Keratinocyte (primary cell): ENCODE measurements around the gene HCN2. TPM values are rescaled to one million over a fixed set of nuclear protein-coding genes. Genes with fewer than 3 reads are reported as not detected.

Experiments
- DNase-seq: peaks from one replicate; pipeline ENCODE4 v3.0.0-alpha.2; 2011; ENCODE audit warnings: low read depth, missing footprints, low spot score
- FAIRE-seq: peaks from 2 replicates; lab custom pipeline; 2011; peaks lifted over from hg19 to GRCh38; lab: Jason Lieb, UNC
- H2AFZ ChIP-seq: 2 replicates; pipeline ENCODE4 v1.6.0; 2012; ENCODE audit warnings: low read length, control low read depth, inconsistent platforms; ENCODE audit not compliant: control insufficient read depth
- H3K27ac ChIP-seq: 2 replicates; pipeline ENCODE4 v1.5.1; 2011; ENCODE audit warnings: low read length; ENCODE audit not compliant: control insufficient read depth, insufficient read depth
- H3K27me3 ChIP-seq: 3 replicates; pipeline ENCODE4 v1.6.0; 2011; ENCODE audit warnings: low read length; ENCODE audit not compliant: control insufficient read depth, insufficient read depth; ENCODE audit errors: extremely low read depth
- H3K36me3 ChIP-seq, 2 experiments: 2 replicates in 1 of 2; 3 replicates in 1 of 2; pipeline ENCODE4 v1.5.1; 2011; ENCODE audit warnings: low read length in 2 of 2, mild to moderate bottlenecking in 1 of 2; ENCODE audit not compliant: control insufficient read depth in 2 of 2, insufficient read depth in 2 of 2; ENCODE audit errors: extremely low read depth in 1 of 2
- H3K4me1 ChIP-seq: 3 replicates; pipeline ENCODE4 v1.5.1; 2011; ENCODE audit warnings: low read length; ENCODE audit not compliant: control insufficient read depth, insufficient read depth; ENCODE audit errors: extremely low read depth
- H3K4me2 ChIP-seq: 3 replicates; pipeline ENCODE4 v1.6.0; 2011; ENCODE audit warnings: low read depth, low read length; ENCODE audit not compliant: control insufficient read depth, insufficient read depth; ENCODE audit errors: extremely low read depth
- H3K4me3 ChIP-seq, 3 experiments: fragments of 200-600 bp in 1 of 3; sonication (generic) in 1 of 3; 2 replicates in 2 of 3; 3 replicates in 1 of 3; pipeline ENCODE4 v1.5.1; 2011 to 2016; ENCODE audit warnings: low read length in 3 of 3, mild to moderate bottlenecking in 3 of 3, control low read depth in 2 of 3, inconsistent platforms in 1 of 3, low read depth in 1 of 3, mixed read lengths in 1 of 3, mixed run types in 1 of 3, moderate library complexity in 1 of 3; ENCODE audit not compliant: control insufficient read depth in 2 of 3, insufficient read depth in 2 of 3; ENCODE audit errors: extremely low read depth in 1 of 3
- H3K79me2 ChIP-seq: 2 replicates; pipeline ENCODE4 v1.6.0; 2012; ENCODE audit warnings: low read length; ENCODE audit not compliant: control insufficient read depth, insufficient read depth
- H3K9ac ChIP-seq: 3 replicates; pipeline ENCODE4 v1.6.0; 2011; ENCODE audit warnings: low read length; ENCODE audit not compliant: control insufficient read depth, insufficient read depth; ENCODE audit errors: extremely low read depth
- H3K9me1 ChIP-seq: 3 replicates; pipeline ENCODE4 v1.6.0; 2011; ENCODE audit warnings: low read length; ENCODE audit not compliant: control insufficient read depth, insufficient read depth; ENCODE audit errors: extremely low read depth
- H3K9me3 ChIP-seq: 2 replicates; pipeline ENCODE4 v1.5.1; 2012; ENCODE audit warnings: low read depth, low read length; ENCODE audit not compliant: control insufficient read depth
- H4K20me1 ChIP-seq: 3 replicates; pipeline ENCODE4 v1.6.0; 2011; ENCODE audit warnings: low read length; ENCODE audit not compliant: control insufficient read depth, insufficient read depth; ENCODE audit errors: extremely low read depth
- CTCF ChIP-seq, 3 experiments: IDR thresholded peaks in 1 of 3; conservative IDR thresholded peaks in 1 of 3; optimal IDR thresholded peaks in 1 of 3; 2 replicates in 2 of 3; 3 replicates in 1 of 3; pipeline versions ENCODE3 to v1.5.1; 2011; ENCODE audit warnings: low read length in 3 of 3, mild to moderate bottlenecking in 3 of 3, moderate library complexity in 2 of 3, control low read depth in 1 of 3, inconsistent platforms in 1 of 3; ENCODE audit not compliant: insufficient read depth in 2 of 3; ENCODE audit errors: extremely low read depth in 1 of 3
- EZH2 ChIP-seq: IDR thresholded peaks from one replicate; pipeline ENCODE4 v1.6.1; 2012; ENCODE audit warnings: inconsistent platforms, mild to moderate bottlenecking, low read length, moderate library complexity
- dilution Hi-C: fragments of 300-500 bp; cut with MboI; formaldehyde crosslinking; loops from one replicate; pipeline ENCODE4 v1.7.0; 2020; ENCODE audit warnings: low sequenced_read_pairs; ENCODE audit not compliant: extremely low pct_ligation_motif_present
- polyA plus RNA-seq, 5 experiments: library from polyadenylated mRNA; depleted of rRNA in 3 of 5; stranded (reverse) in 3 of 5; stranded (forward) in 1 of 5; unstranded in 1 of 5; fragments of >200 nt; gene quantifications; 1 replicate in 1 of 5; 2 replicates in 3 of 5; 3 replicates in 1 of 5; pipeline versions ENCODE4 v1.2.1 to v1.2.3, GENCODE V29; 2011 to 2012; ENCODE audit warnings: missing spikeins in 2 of 5, low read depth in 1 of 5, low replicate concordance in 1 of 5

HCN2 gene
- polyA plus RNA-seq, 1 donor (not counting 4 experiments of a cell fraction or from before 2014, with no cell fraction given): 0.13 TPM

GRCh38 chr19:655691-656090 lies 66.0 kb downstream of the HCN2 start:
- FAIRE-seq (no peak), DNase-seq (no peak)
- peaks cover 98% of the 10 kb centered on the region for H3K79me2 ChIP-seq
- no peak overlapping the region for H3K4me2 ChIP-seq
- no peak overlapping the region for H2AFZ ChIP-seq
- H3K4me3 ChIP-seq: no peak overlapping the region
- no peaks in the 10 kb centered on the region for H3K9me3 ChIP-seq
- H3K27me3 ChIP-seq: no peaks in the 10 kb centered on the region
- dilution Hi-C loops: no loop called here
- H3K36me3 ChIP-seq: peaks cover 28 to 42% of the 10 kb centered on the region in 2 experiments
- peaks cover 6% of the 10 kb centered on the region for H3K9me1 ChIP-seq
- peaks cover 25% of the 10 kb centered on the region for H3K4me1 ChIP-seq
- no peak overlapping the region for H3K27ac ChIP-seq
- no peak overlapping the region for H3K9ac ChIP-seq
- TF ChIP-seq EZH2 (no peak), CTCF (optimal IDR thresholded peaks at IDR 0.05 in 1 of 3, IDR thresholded peaks at IDR 0.05 in 1 of 3, conservative IDR thresholded peaks at IDR 0.05 in 1 of 3; ENCODE audit: extremely low read depth in 1 of 3, insufficient read depth in 2 of 3, low read length in 3 of 3) (no peak)
- peaks cover 71% of the 10 kb centered on the region for H4K20me1 ChIP-seq

GRCh38 chr19:656751-657559 lies 67.3 kb downstream of the HCN2 start:
- H4K20me1 ChIP-seq: peaks cover 78% of the 10 kb centered on the region
- dilution Hi-C loops: no loop called here
- no peak overlapping the region for H2AFZ ChIP-seq
- DNase-seq (no peak), FAIRE-seq (no peak)
- H3K36me3 ChIP-seq: peaks cover 23 to 38% of the 10 kb centered on the region in 2 experiments
- H3K9me1 ChIP-seq: peaks cover 6% of the 10 kb centered on the region
- peaks cover 36% of the 10 kb centered on the region for H3K4me1 ChIP-seq
- no peak overlapping the region for H3K4me3 ChIP-seq
- H3K9me3 ChIP-seq: no peaks in the 10 kb centered on the region
- H3K9ac ChIP-seq: no peak overlapping the region
- TF ChIP-seq EZH2: no peak
- peak in 1 of 3 experiments; percentile 6 for TF ChIP-seq CTCF (optimal IDR thresholded peaks at IDR 0.05 in 1 of 3, IDR thresholded peaks at IDR 0.05 in 1 of 3, conservative IDR thresholded peaks at IDR 0.05 in 1 of 3; ENCODE audit: extremely low read depth in 1 of 3, insufficient read depth in 2 of 3, low read length in 3 of 3)
- H3K27ac ChIP-seq: no peak overlapping the region
- H3K4me2 ChIP-seq: no peak overlapping the region
- peaks cover 98% of the 10 kb centered on the region for H3K79me2 ChIP-seq
- H3K27me3 ChIP-seq: no peaks in the 10 kb centered on the region
